HepG2 (cell line): Measurements from ENCODE around the gene TMEM187. TPM values are rescaled to one million over a fixed set of nuclear protein-coding genes. Genes with fewer than 3 reads are reported as not detected.

Experiments used
- DDIT3 ChIP-seq: sonication (generic); formaldehyde crosslinking; IDR thresholded peaks from 2 replicates; pipeline ENCODE4 v1.4.0; 2020; ENCODE audit warnings: mild to moderate bottlenecking, missing genetic modification reagents
- KAT2B ChIP-seq: fragments of 150-350 bp; IDR thresholded peaks from 2 replicates; pipeline ENCODE4 v1.6.1; 2014; ENCODE audit warnings: low read depth, low read length, borderline replicate concordance
- KAT7 ChIP-seq: IDR thresholded peaks from 2 replicates; pipeline ENCODE4 v1.6.1; 2018; ENCODE audit warnings: borderline replicate concordance, missing compliant biosample characterization
- MAFK ChIP-seq, 2 experiments: IDR thresholded peaks in 1 of 2; conservative IDR thresholded peaks in 1 of 2; 2 replicates each; pipeline ENCODE4 v1.6.1; 2011; ENCODE audit warnings: improper control_type of control experiment in 2 of 2, low read length in 2 of 2
- NFATC3 ChIP-seq: sonication (generic); formaldehyde crosslinking; IDR thresholded peaks from 2 replicates; pipeline ENCODE4 v1.5.1; 2020; ENCODE audit warnings: mild to moderate bottlenecking, missing genetic modification reagents
- POGK ChIP-seq: sonication (generic); formaldehyde crosslinking; conservative IDR thresholded peaks from 2 replicates; pipeline ENCODE4 v1.8.0; 2022; ENCODE audit warnings: mild to moderate bottlenecking, moderate library complexity, missing genetic modification reagents
- REL ChIP-seq: sonication (generic); formaldehyde crosslinking; conservative IDR thresholded peaks from 2 replicates; pipeline ENCODE4 v1.8.0; 2022; ENCODE audit warnings: mild to moderate bottlenecking, missing genetic modification reagents, moderate library complexity
- SIN3A ChIP-seq: IDR thresholded peaks from 2 replicates; pipeline ENCODE4 v1.6.1; 2011; ENCODE audit warnings: low read depth, mild to moderate bottlenecking, control low read depth, low read length, borderline replicate concordance
- SUZ12 ChIP-seq: fragments of 150-350 bp; IDR thresholded peaks from 2 replicates; pipeline ENCODE4 v1.6.1; 2014; ENCODE audit warnings: low read depth, low read length
- TCF12 ChIP-seq, 2 experiments: fragments of 450-650 bp in 1 of 2; sonication (generic) in 1 of 2; formaldehyde crosslinking in 1 of 2; IDR thresholded peaks; 2 replicates each; pipeline versions ENCODE4 v1.6.1 to v1.8.0; 2017 to 2022; ENCODE audit warnings: antibody characterized with exemption in 1 of 2, mild to moderate bottlenecking in 1 of 2, missing genetic modification reagents in 1 of 2, moderate library complexity in 1 of 2
- WIZ ChIP-seq: sonication (generic); formaldehyde crosslinking; IDR thresholded peaks from 2 replicates; pipeline ENCODE4 v1.5.1; 2020; ENCODE audit warnings: mild to moderate bottlenecking, missing genetic modification reagents
- ZNF337 ChIP-seq: sonication (generic); formaldehyde crosslinking; IDR thresholded peaks from 2 replicates; pipeline ENCODE4 v1.5.1; 2020; ENCODE audit warnings: missing genetic modification reagents, low read depth, mild to moderate bottlenecking, borderline replicate concordance
- ZNF558 ChIP-seq: sonication (generic); formaldehyde crosslinking; IDR thresholded peaks from 2 replicates; pipeline ENCODE4 v1.9.0; 2022; ENCODE audit warnings: mild to moderate bottlenecking, missing genetic modification reagents, borderline replicate concordance
- ZNF678 ChIP-seq: sonication (generic); formaldehyde crosslinking; IDR thresholded peaks from 2 replicates; pipeline ENCODE4 v1.4.0; 2020; ENCODE audit warnings: mild to moderate bottlenecking, missing genetic modification reagents
- ZNF709 ChIP-seq: sonication (generic); formaldehyde crosslinking; IDR thresholded peaks from 2 replicates; pipeline ENCODE4 v1.5.0; 2020; ENCODE audit warnings: mild to moderate bottlenecking, missing genetic modification reagents
- ZSCAN31 ChIP-seq: sonication (generic); formaldehyde crosslinking; IDR thresholded peaks from 2 replicates; pipeline ENCODE4 v1.5.0; 2020; ENCODE audit warnings: low read depth, mild to moderate bottlenecking, missing genetic modification reagents
- polyA plus RNA-seq, 8 experiments: library from polyadenylated mRNA; depleted of rRNA in 3 of 8; stranded (reverse) in 7 of 8; unstranded in 1 of 8; fragments of >200 nt; fragmentation: Illumina TruSeq in 4 of 8; extraction: Trizol in 4 of 8; gene quantifications; 2 replicates each; pipeline versions ENCODE4 v1.2.1 to v1.2.3, GENCODE V29; 2011 to 2016; ENCODE audit warnings: low read depth in 4 of 8, missing spikeins in 1 of 8, mixed read lengths in 1 of 8; ENCODE audit not compliant: insufficient read depth in 1 of 8
- total RNA-seq, 5 experiments: library from RNA; depleted of rRNA; stranded (reverse); fragments of >200 nt; fragmentation: Illumina TruSeq; extraction: Trizol; gene quantifications; 2 replicates each; pipeline ENCODE4 v1.2.3, GENCODE V29; 2016; ENCODE audit warnings: low read depth in 1 of 5
- TF ChIP-seq, protein P1 (sequence below): sonication (generic); formaldehyde crosslinking; IDR thresholded peaks from 2 replicates; pipeline ENCODE4 v1.4.0; 2020; ENCODE audit warnings: missing genetic modification reagents, borderline replicate concordance
- TF ChIP-seq, protein P2 (sequence below): sonication (generic); formaldehyde crosslinking; conservative IDR thresholded peaks from 2 replicates; pipeline ENCODE4 v1.4.0; 2020; ENCODE audit warnings: missing genetic modification reagents

TMEM187 gene
- total and polyA plus RNA-seq, 2 of the 13 experiments (the other 11 are each of a cell fraction or from before 2014, with no cell fraction given), result 2.2 to 6.2 TPM

DNA sequence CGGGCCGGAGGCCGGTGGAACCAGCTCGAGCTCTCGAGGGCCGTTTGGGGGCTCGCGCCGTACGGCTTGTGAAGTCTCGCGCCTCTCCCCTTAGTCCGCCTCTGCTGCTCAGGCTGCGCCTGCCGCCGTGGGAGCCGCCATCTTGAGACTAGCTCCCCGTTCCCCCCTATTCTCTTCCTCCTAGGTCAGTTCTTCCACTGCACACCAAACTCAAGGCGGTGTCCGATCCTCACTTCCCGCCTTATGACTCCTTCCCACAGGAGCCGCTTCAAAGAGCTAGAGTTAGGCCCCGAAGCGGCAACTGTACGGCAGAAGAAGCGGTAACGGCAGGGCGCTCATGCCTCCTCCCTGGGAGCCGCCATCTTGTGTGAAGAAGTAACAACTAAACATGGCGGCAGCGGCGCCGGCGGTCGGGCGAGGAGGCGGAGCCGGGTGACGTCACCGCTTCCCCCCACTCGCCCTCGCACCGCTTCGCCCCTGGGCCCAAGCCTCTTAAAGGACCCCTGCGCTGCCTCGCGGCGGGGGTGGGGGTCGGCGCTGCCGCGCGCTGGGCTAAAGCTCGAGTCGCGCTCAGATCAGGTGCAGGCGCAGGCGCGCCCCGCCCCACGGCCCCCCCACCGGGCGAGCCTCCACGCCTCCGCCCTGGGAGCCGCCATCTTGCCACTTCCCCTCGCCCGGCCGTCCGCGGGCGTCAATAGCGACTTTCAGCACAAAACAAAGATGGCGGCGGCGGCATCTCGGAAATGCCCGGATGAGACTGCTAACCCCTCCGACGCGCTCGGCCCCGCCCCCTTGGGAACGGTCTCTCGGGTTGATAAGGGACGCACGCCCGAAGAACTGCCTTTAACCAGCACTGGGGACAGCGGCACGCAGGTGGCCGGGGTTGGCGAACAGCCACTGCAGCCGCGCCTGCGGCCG, 845 bp upstream of the TMEM187 start, which contains the start of gene HCFC1 (continued):
- TF ChIP-seq ZNF558 (no peak), WIZ (CRISPR knock-in tag) (no peak), SIN3A (no peak), NFATC3 (CRISPR knock-in tag) (no peak), ZNF337 (CRISPR knock-in tag) (no peak), TCF12 (IDR thresholded peaks at IDR 0.05) (no peak), TCF12 (CRISPR knock-in tag; IDR thresholded peaks at IDR 0.05) (no peak), POGK (0 out of 2 replicates have a peak, but pooled peaks have one; percentile 18), ZNF709 (no peak), DDIT3 (no peak), REL (CRISPR knock-in tag) (no peak), SUZ12 (no peak), KAT7 (CRISPR knock-in tag) (no peak), ZNF678 (no peak), ZSCAN31 (CRISPR knock-in tag) (no peak), MAFK (conservative IDR thresholded peaks at IDR 0.05 in 1 of 2, IDR thresholded peaks at IDR 0.05 in 1 of 2; ENCODE audit: low read length in 2 of 2) (no peak), KAT2B (no peak)
- TF ChIP-seq, protein P1, sequence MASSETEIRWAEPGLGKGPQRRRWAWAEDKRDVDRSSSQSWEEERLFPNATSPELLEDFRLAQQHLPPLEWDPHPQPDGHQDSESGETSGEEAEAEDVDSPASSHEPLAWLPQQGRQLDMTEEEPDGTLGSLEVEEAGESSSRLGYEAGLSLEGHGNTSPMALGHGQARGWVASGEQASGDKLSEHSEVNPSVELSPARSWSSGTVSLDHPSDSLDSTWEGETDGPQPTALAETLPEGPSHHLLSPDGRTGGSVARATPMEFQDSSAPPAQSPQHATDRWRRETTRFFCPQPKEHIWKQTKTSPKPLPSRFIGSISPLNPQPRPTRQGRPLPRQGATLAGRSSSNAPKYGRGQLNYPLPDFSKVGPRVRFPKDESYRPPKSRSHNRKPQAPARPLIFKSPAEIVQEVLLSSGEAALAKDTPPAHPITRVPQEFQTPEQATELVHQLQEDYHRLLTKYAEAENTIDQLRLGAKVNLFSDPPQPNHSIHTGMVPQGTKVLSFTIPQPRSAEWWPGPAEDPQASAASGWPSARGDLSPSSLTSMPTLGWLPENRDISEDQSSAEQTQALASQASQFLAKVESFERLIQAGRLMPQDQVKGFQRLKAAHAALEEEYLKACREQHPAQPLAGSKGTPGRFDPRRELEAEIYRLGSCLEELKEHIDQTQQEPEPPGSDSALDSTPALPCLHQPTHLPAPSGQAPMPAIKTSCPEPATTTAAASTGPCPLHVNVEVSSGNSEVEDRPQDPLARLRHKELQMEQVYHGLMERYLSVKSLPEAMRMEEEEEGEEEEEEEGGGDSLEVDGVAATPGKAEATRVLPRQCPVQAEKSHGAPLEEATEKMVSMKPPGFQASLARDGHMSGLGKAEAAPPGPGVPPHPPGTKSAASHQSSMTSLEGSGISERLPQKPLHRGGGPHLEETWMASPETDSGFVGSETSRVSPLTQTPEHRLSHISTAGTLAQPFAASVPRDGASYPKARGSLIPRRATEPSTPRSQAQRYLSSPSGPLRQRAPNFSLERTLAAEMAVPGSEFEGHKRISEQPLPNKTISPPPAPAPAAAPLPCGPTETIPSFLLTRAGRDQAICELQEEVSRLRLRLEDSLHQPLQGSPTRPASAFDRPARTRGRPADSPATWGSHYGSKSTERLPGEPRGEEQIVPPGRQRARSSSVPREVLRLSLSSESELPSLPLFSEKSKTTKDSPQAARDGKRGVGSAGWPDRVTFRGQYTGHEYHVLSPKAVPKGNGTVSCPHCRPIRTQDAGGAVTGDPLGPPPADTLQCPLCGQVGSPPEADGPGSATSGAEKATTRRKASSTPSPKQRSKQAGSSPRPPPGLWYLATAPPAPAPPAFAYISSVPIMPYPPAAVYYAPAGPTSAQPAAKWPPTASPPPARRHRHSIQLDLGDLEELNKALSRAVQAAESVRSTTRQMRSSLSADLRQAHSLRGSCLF (CRISPR knock-in tag), result no peak
- TF ChIP-seq, protein P2, sequence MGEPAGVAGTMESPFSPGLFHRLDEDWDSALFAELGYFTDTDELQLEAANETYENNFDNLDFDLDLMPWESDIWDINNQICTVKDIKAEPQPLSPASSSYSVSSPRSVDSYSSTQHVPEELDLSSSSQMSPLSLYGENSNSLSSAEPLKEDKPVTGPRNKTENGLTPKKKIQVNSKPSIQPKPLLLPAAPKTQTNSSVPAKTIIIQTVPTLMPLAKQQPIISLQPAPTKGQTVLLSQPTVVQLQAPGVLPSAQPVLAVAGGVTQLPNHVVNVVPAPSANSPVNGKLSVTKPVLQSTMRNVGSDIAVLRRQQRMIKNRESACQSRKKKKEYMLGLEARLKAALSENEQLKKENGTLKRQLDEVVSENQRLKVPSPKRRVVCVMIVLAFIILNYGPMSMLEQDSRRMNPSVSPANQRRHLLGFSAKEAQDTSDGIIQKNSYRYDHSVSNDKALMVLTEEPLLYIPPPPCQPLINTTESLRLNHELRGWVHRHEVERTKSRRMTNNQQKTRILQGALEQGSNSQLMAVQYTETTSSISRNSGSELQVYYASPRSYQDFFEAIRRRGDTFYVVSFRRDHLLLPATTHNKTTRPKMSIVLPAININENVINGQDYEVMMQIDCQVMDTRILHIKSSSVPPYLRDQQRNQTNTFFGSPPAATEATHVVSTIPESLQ, result no peak
